AG04449 (cell line): ENCODE measurements around the gene HDGFL3.
"Not testable (repeated sequence)": the region's sequence is repeated elsewhere in the genome, so short reads cannot be mapped to it uniquely, and the experiment has no call there.

Source experiments
- CTCF ChIA-PET: fragments of 350-600 bp; formaldehyde crosslinking; extraction: SDS; loops from one replicate; lab custom pipeline; 2021; ENCODE audit warnings: antibody characterized with exemption; lab: Yijun Ruan, JAX
- POLR2A ChIA-PET: fragments of 400-600, 350-600 bp; formaldehyde crosslinking; extraction: SDS; loops from one replicate; lab custom pipeline; 2020; ENCODE audit warnings: antibody characterized with exemption, inconsistent platforms; lab: Yijun Ruan, JAX
- DNase-seq: peaks from one replicate; pipeline ENCODE4 v3.0.0-alpha.2; 2010; ENCODE audit warnings: low read depth, low spot score
- H3K4me3 ChIP-seq: 2 replicates; pipeline ENCODE4 v1.5.1; 2011; ENCODE audit warnings: low read depth, mild to moderate bottlenecking, control low read depth, low read length
- TF ChIP-seq, protein P1 (sequence below): IDR thresholded peaks from one replicate; pipeline ENCODE4 v1.5.1; 2011; ENCODE audit warnings: mild to moderate bottlenecking, moderate library complexity, low read length, control low read depth, inconsistent platforms; ENCODE audit not compliant: insufficient read depth; ENCODE audit errors: missing control alignments

Gene HDGFL3

DNA sequence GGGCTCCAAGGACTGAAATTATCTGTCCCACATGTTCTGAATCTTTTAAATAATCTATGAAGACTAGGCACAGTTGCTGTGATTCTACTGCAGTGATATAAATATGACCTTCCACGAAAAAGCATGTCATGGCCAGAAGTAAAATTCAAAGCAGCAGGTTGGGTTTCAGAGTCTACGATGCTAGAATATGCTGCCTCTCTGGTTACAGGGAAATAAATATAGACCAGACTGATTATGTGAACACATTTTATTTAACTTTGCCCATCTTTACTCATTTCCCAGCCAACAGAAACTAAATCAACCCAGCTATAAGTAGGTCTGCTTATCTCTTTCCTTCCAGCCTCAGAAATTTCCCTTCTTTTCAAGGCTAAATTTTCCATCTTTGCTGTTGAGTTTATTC, 120.0 kb downstream of the HDGFL3 start:
- ChIA-PET CTCF (no interaction called here), POLR2A (no interaction called here)
- no peak for DNase-seq
- TF ChIP-seq, protein P1, sequence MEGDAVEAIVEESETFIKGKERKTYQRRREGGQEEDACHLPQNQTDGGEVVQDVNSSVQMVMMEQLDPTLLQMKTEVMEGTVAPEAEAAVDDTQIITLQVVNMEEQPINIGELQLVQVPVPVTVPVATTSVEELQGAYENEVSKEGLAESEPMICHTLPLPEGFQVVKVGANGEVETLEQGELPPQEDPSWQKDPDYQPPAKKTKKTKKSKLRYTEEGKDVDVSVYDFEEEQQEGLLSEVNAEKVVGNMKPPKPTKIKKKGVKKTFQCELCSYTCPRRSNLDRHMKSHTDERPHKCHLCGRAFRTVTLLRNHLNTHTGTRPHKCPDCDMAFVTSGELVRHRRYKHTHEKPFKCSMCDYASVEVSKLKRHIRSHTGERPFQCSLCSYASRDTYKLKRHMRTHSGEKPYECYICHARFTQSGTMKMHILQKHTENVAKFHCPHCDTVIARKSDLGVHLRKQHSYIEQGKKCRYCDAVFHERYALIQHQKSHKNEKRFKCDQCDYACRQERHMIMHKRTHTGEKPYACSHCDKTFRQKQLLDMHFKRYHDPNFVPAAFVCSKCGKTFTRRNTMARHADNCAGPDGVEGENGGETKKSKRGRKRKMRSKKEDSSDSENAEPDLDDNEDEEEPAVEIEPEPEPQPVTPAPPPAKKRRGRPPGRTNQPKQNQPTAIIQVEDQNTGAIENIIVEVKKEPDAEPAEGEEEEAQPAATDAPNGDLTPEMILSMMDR = no peak
- no peak overlapping the region for H3K4me3 ChIP-seq

DNA sequence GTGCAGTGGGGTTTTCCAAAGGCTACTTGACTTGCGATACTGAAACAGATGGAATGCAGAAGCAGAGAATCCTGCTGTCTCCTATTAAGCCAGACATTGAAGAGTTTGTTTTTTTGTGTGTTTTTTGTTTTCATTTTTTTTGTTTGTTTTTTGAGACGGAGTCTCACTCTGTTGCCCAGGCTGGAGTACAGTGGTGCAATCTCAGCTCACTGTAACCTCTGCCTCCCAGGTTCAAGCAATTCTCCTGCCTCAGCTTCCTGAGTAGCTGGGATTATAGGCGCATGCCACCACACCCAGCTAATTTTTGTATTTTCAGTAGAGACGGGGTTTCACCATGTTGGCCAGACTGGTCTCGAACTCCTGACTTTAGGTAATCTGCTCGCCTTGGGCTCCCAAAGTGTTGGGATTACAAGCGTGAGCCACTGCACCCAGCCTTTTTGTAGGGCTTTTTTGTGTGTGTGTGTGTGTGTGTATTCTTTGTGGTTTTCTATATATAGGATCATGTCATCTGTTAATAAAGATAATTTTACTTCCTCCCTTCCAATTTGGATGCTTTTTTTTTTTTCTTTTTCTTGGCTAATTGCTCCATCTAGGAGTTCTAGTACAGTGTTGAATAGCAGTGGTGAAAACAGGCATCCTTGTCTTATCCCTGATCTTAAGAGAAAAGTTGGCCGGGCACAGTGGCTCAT, 121.6 kb downstream of the HDGFL3 start:
- POLR2A ChIA-PET, CTCF ChIA-PET, DNase-seq, H3K4me3 ChIP-seq: not testable (repeated sequence)

DNA sequence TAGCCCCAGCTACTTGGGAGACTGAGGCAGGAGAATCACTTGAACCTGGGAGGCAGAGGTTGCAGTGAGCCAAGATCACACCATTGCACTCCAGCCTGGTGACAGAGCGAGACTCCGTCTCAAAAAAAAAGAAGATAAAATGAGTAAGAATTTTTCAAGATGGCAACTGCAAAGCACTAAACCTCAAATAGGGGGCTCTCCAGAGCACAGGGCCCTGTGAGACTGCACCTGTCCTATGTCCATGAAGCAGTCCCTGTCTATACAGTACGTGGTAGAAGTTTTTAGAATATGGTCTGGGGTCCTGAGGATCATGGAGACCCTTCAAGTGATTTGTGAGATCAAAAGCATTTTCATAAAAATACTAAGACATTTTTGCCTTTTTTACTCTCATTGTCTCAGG, 122.2 kb downstream of the HDGFL3 start:
- H3K4me3 ChIP-seq, CTCF ChIA-PET, DNase-seq, POLR2A ChIA-PET: not testable (repeated sequence)

DNA sequence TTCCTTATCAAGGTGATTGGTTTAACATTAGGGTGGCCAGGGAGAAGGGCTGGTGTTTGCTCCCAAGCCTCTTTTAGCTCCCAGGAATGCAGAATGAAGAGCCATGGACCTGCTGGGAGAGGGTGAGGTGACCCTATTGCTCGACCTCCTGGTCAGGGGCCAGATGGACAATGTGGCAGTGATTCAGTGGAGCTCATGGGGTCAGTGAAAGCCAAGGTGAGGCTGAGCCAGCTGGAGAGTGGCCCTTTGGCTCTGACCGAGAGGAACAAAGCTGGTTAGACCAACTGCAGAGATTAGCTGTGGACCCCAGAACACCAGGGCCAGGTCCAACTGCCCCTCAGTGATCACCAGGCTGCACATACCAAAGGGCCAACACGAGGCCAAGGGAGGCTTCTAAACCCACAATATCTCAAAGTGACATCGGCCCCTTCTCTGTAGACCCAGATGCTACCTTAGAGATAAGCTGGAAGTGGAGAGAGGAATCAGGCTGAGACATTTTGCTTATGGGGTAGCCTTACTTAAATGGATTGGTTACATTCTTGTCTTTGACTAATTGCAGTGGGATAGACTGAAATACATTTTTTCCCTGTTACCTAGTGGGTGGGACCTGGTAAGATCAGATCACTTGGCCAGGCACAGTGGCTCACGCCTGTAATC, 124.8 kb downstream of the HDGFL3 start:
- no peak overlapping the region for H3K4me3 ChIP-seq
- TF ChIP-seq, protein P1 = no peak
- POLR2A ChIA-PET = no interaction called here
- DNase-seq = no peak
- CTCF ChIA-PET = no interaction called here

DNA sequence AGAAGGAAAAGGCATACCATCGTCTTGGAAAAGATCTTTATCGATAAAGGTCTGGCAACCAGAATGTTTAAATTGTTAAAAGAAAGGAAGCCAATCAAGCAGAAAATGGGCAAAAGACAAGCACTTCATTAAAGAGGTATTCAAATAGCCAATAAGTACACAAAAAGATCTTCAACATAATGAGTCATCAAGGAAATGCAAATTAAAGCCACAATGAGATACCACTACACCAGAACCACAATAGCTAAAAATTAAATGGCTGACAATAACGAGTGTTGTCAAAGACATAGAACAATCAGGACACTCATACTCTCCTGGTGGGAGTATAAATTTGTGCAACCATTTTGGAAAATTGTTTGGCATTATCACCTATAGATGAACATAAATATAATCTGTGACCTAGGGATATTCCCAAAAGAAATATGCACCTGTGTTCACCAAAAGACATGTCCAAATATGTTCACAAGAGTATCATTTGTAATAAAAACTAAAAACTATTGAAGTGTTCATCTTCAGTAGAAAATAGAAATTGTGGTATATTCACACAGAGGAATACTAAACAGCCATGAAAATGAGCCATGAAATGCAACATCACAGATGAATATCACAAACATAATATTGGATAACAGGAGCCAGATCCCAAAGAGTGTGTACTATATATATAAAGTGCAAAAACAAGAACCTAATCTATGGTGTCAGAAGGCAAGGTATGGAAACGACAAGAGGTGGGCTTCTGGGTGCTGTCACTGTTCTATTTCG, 126.2 kb downstream of the HDGFL3 start:
- TF ChIP-seq, protein P1 = no peak
- DNase-seq = no peak
- ChIA-PET POLR2A (no interaction called here), CTCF (interaction anchor here (1.2 kb wide), 1 partner anchor 12 kb away, joined by 3 read pairs; no protein-coding TSS in a partner anchor)
- H3K4me3 ChIP-seq = no peak overlapping the region

DNA sequence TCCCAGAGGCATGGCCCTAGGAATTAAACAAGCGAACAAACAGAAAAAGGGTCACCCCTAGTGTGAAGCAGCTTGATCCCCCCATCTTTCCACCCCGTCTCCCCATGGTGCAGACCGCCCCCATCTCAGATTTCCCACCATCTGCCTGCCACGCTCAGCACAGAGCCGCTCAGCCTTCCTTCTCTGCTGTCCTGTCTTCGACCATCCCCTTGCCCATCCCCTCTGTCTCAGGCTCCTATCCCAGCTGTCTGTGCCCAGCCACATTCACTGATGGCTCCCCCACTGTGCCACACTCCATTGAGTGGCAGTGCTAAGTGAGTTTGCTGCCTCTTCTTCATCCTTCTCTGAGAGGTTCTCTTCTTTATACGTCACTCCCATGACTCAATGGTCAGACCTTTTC, 128.9 kb downstream of the HDGFL3 start:
- no peak for DNase-seq
- POLR2A ChIA-PET = no interaction called here
- no peak overlapping the region for H3K4me3 ChIP-seq
- TF ChIP-seq, protein P1 = no peak
- CTCF ChIA-PET = no interaction called here
